NCI-H128 (cell line): Measurements from ENCODE around the gene EYA4.

ENCODE experiments used
- DNase-seq: peaks from one replicate; lab custom pipeline; 2025; ENCODE audit not compliant: unreplicated experiment; lab: John Stamatoyannopoulos, UW

The EYA4 gene

GRCh38 chr6:133441491-133441890 is 200.3 kb downstream of the EYA4 start:
- DNase-seq: no peak

GRCh38 chr6:133446789-133447188 is 205.6 kb downstream of the EYA4 start:
- DNase-seq: no peak

- DNase-seq: no peak
Observed at GRCh38 chr6:133447924-133448323, 206.8 kb downstream of the EYA4 start.

- no peak for DNase-seq
Observed at GRCh38 chr6:133456439-133456838, 215.3 kb downstream of the EYA4 start.

- no peak for DNase-seq
Observed at GRCh38 chr6:133456944-133457343, 215.8 kb downstream of the EYA4 start.

GRCh38 chr6:133460101-133460500 is 218.9 kb downstream of the EYA4 start:
- no peak for DNase-seq

- DNase-seq: no peak
Observed at GRCh38 chr6:133463790-133464189, 222.6 kb downstream of the EYA4 start.

GRCh38 chr6:133466680-133467079 is 225.5 kb downstream of the EYA4 start:
- no peak for DNase-seq

GRCh38 chr6:133467231-133467981 is 226.2 kb downstream of the EYA4 start:
- DNase-seq: no peak

- DNase-seq: no peak
Observed at GRCh38 chr6:133467982-133468380, 226.8 kb downstream of the EYA4 start.

GRCh38 chr6:133468591-133468990 is 227.4 kb downstream of the EYA4 start:
- DNase-seq: no peak

- no peak for DNase-seq
Observed at GRCh38 chr6:133474516-133474915, 233.4 kb downstream of the EYA4 start.

- no peak for DNase-seq
Observed at GRCh38 chr6:133478673-133479072, 237.5 kb downstream of the EYA4 start.

GRCh38 chr6:133487174-133487573 is 246.0 kb downstream of the EYA4 start:
- DNase-seq: no peak

- DNase-seq: no peak
Observed at GRCh38 chr6:133495205-133495903, 254.2 kb downstream of the EYA4 start.

- no peak for DNase-seq
Observed at GRCh38 chr6:133499662-133500061, 258.5 kb downstream of the EYA4 start.

GRCh38 chr6:133501675-133502270 is 260.6 kb downstream of the EYA4 start:
- no peak for DNase-seq

- no peak for DNase-seq
Observed at GRCh38 chr6:133502441-133503335, 261.5 kb downstream of the EYA4 start.

- no peak for DNase-seq
Observed at GRCh38 chr6:133503336-133503729, 262.2 kb downstream of the EYA4 start.

- no peak for DNase-seq
Observed at GRCh38 chr6:133504158-133504557, 263.0 kb downstream of the EYA4 start.

- DNase-seq: no peak
Observed at GRCh38 chr6:133504761-133505160, 263.6 kb downstream of the EYA4 start.
